Left hindlimb (tissue), 1 donor: ENCODE results near the gene MT3.
"Not testable (repeated sequence)": the region's sequence is repeated elsewhere in the genome, so short reads cannot be mapped to it uniquely, and the experiment has no call there.

ENCODE experiments used
- DNase-seq: peaks from one replicate; pipeline ENCODE4 v3.0.0-alpha.2; 2018

Gene MT3

DNA sequence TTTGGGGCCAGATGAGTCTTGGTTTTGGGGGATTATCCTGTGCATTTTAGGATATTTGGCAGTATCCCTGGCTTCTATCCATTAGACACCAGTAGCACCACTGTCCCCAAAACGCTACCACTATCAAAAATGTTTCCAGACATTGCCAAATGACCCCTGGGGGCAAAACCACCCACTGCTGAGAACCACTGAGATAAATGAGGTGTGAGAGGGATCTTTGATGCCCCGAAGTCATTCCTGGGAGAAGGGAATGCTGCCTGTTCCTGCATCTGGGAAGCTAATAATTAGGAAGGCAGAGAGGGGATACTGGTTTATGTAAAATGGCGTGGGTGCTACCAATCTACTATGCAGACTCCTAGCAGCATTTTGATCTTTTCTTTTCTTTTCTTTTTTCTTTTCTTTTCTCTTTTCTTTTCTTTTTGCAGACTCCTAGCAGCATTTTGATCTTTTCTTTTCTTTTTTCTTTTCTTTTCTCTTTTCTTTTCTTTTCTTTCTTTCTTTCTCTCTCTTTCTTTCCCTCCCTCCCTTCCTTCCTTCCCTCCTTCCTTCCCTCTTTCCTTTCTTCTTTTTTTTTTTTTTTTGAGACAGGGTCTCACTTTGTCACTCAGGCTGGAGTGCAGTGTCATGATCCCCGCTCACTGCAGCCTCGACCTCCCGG is 8.8 kb upstream of the MT3 start:
- DNase-seq: no peak

DNA sequence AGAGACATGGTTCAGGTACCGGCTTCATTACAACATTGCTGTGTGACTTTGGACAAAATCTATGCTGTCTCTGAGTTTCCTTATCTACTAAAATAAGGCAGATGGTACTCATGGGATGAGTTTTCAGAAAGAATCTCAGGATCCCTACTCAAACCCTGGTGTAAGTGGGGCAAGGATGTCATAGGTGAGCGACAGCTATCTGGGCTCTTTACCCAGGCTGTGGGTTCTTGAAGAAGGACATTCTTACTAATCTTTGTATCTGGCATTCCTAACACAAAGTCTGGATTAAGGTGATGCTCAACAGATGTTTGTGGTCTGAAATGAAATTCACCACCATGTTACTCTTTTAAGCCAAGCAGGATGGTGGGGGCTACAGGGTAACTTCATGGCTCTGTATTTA is 6.4 kb upstream of the MT3 start:
- DNase-seq: not testable (repeated sequence)

DNA sequence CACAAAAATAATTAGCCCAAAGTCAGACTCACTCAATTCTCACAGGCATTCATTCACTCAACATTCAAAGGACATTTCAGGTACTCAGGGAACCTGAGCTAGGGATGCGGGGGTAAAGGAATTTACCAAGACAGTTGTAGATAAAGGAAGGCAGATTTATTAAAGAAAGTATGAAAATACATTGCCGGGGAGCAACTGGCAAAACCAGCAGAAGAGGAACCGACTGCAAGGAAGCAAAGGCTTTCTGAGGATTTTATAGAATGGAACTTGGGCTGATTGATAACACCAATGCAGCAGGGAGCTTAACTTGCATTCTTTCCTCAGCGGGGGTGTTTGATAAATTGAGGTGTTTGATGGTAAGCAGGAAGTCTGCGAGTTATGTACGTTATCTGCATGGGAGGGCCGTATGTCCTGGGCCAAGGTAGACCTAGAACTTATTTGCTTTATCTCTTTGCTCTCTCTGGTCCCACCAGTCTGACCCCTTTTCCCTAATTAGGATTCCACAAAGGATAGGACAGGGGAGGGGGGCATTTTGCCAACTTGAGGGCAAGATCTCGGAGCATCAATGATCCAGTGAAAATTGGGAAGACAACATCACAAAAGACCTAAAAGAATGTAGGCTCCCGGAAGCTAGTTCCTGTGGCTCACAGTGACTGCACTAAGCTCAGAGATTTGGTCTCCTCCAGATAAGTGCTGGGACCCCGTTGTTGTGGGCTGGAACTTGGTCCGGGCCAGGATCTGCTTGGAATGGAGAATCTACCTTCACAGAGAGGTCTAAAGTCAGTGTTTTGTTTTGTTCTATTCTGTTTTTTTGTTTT is 5.8 kb upstream of the MT3 start:
- no peak for DNase-seq

DNA sequence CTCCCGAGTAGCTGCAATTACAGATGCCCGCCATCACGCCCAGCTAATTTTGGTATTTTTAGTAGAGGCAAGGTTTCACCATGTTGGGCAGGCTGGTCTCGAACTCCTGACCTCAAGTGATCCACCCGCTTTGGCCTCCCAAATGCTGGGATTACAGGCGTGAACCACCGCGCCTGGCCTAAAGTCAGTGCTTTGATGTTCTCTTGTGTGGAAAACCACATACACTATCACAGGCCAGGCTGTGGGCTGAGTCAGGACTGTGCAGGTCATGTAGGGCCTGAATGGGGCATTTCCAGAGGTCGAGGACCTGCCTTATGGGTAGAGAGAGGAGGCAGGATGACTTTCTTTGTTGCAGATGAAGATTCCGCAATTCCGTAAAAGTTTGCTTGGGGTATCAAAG is 5.1 kb upstream of the MT3 start:
- no peak for DNase-seq

DNA sequence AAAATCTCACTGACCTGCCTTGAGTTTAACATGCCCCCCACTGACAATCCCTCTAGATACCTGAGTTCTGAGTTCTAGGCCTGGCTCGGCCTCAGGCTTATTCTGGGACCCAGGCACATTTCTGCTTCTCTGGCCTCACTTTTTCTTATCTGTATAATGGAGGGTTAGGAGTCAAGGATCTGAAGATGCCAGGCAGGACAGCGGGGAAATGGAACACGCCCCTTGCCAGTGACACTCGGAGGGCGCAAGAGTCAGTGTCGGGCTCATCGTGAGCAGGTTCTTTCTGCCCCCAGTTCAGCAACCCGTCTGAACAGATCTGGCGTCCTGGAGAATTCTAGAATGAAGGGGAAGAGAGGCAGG is 567 bp upstream of the MT3 start:
- no peak for DNase-seq

DNA sequence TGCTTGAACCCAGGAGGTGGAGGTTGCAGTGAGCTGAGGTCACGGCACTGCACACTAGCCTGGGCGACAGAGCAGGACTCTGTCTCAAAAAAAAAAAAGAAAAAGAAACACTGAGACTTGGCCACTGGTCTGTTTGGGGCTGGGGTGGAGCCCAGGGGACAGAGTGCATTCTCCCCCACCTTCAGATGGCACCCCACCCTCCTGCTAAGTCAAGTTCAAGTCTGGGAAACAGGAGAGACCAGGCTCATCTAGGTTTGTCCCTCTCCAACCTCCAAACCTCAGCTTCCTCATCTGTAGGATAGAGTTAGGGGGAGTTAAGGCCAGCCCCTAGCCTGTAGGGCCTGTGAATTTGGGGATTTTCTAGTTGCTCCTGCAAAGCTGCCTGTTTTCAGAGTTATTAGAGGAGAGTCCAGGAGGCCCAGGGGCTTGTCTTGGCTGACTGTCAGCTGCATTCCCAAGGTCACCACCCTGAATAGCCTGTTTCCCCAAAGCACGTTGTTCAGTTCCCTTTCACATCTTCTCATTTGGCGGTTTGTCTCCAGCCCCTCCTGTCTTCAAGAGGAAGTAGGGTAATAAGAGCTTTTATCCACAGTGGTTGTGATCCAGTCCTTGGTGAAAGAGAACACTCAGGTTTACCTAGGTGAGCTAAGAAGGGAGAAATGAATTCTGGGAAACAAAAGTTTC is 2.2 kb downstream of the MT3 start:
- DNase-seq: no peak

DNA sequence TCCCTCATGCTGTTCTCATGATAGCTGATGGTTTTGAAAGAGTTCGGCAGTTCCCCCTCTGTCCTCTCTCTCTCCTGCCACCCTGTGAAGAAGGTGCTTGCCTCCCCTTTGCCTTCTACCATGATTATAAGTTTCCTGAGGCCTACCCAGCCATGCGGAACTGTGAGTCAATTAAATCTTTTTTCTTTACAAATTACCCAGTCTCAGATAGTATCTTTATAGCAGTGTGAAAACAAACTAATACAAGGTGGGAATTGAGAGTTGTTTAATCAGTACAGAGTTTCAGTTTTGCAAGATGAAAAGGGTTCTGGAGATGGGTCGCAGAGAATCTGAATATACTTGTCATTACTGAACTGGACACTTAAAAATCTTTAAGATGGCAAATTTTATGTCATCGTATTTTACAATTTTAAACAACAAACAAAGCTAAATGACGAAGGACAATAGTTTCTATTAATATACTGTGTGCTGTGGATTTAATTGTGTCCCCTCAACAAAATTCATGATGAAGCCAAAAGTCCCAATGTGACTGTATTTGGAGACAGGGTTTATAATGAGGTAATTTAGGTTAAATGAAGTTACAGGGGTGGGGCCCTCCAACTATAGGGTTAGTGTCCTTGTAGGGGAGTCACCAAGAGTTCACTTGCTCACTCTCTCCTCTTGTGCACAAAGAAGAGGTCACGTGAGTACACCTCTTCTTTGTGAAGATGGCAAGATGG is 4.4 kb downstream of the MT3 start:
- no peak for DNase-seq

DNA sequence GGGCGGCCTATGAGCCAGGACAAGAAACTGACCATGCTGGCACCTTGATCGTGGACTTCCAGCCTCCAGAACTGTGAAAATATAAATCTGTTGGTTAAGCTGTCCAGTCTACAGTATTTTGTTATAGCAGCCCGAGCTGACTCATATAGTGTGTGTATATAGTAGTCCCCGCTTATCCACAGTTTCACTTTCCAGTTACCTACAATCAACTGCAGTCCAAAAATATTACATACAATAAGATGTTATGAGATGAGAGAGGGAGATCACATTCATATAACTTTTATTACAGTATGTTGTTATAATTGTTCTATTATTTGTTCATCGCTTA is 4.9 kb downstream of the MT3 start:
- DNase-seq: no peak

DNA sequence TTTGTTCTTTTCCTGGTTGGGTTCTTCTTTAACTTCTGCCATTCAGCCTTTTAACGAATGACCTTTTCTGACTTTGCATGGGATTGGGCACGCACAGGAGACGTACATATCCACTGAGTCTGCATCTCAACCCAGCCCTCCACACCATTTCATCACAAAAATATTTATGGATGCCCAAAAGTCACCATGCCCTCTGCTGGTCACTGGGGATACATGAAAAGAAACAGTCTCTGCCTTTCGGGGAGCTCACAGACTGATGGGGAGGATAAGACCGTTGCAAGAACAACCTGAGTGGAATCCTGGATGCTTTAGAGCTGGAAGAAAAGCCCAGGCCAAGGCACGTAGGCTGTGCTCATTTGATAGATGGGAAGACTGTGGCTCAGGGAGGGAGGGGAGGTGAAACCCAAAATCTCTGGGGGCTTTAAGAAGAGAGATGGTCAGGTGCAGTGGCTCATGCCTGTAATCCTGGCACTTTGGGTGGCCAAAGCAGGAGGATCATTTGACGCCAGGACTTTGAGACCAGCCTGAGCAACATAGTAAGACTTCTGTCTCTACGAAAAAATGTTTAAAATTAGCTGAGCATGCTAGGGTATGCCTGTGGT is 11.2 kb downstream of the MT3 start:
- DNase-seq: no peak

DNA sequence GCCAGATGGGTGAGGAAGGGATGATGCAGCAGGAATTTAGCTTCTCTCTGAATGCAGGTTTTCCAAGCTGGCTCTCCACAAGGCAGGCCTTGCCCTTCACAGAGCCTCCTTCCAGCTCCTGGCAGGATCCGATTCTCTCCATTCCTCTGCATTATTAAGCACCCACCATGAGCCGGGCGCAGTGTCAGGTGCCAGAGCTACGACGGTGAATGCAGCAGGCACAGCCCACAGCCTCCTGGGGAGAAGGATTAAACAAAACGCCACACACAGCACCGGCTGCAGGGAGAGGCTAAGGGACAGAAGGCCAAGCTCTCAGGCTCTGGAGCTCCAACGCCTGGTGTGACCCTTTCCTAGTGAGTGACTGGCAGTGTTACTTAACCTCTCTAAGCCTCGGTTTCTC is 12.0 kb downstream of the MT3 start:
- DNase-seq: no peak

DNA sequence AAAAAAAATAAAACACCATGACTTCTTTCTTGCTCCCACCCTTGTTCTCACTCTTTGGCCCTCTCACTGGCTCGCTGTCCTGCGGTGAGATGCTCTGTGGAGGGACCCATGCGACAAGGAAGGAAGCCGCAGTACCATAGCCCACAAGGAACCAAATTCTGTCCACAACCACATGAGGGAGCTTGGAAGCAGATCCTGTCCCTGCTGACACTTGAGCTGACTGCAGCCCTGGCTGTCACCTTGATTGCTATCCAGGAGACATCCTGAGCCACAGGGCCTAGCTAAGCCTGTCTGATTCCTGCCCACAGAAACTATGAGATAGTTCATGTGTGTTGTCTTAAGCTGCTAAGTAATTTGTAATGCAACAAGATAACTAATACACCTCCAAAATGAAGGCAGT is 14.3 kb downstream of the MT3 start:
- DNase-seq: no peak

DNA sequence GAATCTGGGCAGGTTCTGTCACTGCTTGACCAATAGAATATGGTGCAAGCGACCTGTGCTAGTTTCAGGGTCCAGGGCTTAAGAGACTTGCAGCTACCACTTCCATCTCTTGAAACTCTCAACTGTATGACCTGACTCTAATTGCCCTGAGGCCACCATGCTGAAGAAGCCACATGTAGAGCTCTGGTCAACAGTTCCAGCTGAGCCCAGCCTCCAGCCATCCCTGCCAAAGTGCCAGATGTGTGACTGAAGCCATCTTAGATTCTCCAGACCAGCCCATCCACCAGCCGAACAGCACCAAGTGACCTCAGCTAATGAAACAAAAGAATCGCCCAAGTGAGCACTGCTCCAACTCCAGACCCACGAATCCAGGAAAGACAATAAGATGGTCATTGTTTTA is 15.6 kb downstream of the MT3 start:
- DNase-seq: no peak

DNA sequence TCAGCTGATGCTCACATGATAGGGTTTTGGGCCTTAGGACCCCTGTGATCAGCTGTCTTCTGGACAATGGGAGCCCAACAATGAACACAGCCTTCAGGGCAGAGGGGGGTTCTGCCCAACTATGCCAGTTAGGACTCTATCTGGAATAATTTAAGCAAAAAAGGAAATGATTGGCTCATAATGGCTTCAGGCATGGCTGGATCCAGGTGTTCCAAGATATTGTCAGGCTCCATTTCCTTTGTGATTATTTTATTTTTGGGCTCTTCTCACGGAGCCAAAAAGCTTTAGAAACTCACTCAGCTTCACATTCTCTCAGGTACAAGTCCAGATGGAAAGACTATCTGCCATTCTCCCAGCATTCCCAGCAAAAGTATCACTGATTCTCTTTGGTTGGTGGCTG is 16.1 kb downstream of the MT3 start:
- no peak for DNase-seq

DNA sequence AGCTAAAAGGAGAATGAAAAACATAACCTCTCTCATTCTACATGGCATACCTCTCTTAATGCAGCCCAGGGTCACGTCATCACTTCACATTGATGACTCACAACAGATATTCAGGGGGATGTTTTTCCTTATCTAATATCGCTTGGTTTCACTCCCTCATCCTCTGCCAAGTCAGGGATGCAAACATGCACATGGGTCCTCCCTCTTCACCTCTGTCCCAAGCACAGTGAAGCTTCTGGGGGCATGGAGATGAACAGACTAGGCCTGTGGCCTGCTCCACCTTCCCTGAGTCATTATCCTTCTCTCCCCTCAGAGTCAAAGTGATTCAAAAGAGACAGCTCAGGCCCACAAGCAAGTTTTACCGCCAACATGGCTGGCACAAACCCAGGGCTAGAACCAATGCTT is 16.7 kb downstream of the MT3 start:
- DNase-seq: no peak

DNA sequence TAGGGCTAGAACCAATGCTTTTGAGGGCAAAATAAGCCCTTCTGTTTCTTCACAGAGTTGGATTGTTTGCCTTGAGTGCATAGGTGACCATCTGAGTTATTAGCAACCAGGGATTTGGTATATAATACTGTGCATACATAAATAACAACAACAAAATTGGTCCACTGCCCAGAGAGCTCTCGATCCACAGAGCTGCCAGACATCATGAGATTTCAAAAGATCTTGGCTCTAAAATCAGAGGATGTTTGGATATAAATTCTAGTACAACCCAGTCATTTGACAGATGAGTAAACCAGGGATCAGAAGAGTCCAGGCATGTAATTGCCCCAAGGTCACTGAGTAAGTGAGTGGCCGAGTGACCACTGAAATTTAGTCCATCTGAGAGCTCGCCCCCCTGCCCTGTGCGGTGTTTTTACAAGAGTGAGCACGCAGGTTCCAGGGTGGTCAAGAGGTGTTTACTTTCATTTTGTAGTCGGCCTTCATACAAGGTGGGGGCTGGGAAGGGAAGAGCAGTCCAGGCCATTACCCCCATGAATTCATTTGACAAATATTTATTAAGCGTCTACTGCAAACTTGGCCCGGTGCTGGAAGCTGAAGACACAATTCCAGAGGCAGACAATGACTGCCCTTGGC is 17.3 kb downstream of the MT3 start:
- no peak for DNase-seq

DNA sequence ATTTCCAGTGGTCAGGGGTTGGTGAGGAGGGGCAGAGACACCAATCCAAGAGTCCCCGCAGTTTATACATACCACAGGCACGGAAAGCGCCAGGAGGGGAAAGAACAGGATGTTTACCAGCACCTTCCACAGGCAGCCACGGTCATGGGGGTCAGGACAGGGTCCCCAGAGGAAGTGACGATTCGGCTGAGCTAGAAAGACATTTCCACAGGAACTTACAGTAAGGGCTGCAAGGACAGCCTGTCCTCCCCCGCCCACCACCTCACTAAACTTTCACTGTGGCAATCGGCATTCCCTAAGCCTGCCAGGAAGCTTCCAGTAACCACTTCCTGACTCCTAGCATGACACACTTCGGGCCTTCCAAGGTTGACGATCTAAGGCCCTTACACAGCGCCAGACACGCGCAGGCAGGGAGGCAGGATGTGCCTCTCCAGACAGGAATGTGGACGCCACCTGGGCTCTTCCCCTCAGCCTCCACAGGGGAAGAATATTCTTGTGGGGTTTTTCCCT is 17.8 kb downstream of the MT3 start:
- peak; percentile 79 for DNase-seq

DNA sequence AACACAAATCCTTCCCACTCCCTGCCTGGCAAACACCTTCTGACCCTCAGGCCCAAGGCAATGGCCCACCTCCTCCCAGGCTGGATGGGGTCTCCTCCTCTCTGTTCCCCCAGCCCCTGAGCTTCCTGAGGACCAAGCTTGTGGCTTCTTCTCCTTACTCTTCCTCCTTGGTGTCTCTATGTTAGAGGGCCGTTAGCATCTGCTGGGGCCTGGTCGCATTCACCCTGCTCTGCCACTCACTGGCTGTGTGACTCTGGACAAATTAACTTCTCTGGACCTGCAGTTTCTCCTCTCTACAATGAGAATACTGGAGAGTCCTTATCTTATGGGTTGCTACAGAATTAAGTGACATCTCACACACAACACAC is 18.3 kb downstream of the MT3 start:
- no peak for DNase-seq

DNA sequence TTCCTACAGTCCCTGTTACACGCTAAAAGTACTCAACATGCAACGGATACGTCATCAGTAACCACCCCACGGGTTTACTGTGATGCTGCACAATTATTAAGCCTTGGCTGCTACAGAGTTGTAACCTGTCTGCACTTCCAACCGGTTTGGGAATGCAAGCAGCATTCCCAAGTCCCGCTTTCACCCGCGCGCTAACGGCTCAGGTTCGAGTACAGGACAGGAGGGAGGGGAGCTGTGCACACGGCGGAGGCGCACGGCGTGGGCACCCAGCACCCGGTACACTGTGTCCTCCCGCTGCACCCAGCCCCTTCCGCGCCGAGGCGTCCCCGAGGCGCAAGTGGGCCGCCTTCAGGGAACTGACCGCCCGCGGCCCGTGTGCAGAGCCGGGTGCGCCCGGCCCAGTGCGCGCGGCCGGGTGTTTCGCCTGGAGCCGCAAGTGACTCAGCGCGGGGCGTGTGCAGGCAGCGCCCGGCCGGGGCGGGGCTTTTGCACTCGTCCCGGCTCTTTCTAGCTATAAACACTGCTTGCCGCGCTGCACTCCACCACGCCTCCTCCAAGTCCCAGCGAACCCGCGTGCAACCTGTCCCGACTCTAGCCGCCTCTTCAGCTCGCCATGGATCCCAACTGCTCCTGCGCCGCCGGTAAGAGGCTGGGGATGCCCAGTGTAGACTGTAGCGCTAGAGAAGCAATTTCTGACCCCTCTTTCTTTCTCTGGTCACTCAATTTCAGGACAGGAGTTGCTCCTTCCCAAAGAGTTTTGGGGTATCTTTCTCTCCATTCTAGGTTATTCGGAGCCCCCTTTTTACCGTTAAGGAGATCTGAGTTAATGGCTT is 18.9 kb downstream of the MT3 start, which contains the start of gene MT2A:
Gene MT2A (plus strand): TSS at position 542 of the 833 bp plus-strand sequence. CDS start 72 bp downstream, at position 614.
- peak; percentile 93 for DNase-seq

DNA sequence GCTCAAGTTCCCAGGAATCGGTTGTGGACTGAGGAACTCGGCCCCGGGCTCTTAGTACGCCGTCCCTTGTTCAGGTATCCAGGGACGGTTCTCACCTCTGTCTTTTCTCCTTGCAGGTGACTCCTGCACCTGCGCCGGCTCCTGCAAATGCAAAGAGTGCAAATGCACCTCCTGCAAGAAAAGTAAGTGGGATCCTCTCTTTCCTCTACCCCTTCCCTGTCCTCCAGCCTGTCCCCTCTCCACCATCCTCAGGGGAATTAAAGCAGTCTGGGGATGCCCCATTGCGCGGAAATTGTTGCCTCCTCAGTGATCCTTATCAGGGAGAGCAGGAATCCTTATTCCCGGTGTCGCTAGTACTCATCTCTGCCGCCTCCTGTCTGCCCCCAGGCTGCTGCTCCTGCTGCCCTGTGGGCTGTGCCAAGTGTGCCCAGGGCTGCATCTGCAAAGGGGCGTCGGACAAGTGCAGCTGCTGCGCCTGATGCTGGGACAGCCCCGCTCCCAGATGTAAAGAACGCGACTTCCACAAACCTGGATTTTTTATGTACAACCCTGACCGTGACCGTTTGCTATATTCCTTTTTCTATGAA is 19.6 kb downstream of the MT3 start:
- DNase-seq: no peak

DNA sequence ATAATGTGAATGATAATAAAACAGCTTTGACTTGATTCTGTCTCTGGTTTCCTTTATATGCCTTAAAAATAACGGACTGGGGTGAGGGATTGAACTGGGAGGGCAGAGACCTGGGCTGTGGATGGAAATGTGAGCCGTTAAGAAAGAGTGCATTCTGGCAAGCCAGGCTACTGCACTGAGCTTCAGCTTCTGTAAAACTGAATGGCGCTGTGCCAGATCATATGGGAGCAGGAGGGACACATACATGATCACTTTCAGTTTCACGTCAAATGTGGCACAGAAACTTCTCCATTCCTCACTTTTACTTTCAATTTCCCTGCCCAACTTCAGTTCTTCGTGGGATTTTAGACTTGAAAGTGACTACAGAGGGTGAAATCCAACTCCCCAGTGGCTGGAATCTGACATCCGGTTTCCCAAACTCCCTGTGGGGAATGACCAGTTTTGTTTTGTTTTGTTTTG is 20.2 kb downstream of the MT3 start:
- peak; percentile 58 for DNase-seq

DNA sequence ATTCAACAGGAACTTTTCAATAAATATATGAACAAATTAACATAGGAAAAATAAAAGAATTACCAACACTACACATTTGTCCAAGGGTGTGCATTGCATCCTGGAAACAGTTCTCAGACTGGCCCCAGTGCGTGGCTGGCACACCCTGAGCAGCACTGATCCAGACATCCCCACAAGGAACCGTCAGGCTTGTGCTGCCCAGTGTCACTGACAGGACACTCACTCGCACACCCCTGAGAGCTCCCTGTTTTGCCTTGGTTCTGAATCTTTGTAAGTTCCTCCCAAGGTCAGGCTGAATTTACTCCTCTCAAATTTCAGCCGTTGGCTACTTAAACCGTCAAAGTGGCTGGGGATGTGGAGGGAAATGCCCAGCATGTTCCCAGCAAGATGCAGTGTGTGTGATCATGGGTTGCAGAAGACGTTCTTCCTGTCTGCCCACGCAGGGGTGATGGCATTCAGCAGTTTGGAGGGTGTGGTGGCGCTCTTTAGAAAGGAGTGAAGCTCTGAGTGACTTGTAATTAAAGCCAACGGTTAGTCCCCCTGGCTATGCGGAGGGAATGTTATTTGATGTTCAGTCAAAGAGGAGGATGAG is 20.8 kb downstream of the MT3 start:
- DNase-seq: peak; percentile 51
